Right renal pelvis (tissue), 4 donors: ENCODE data around the gene GPS1. TPM values are rescaled to one million over a fixed set of nuclear protein-coding genes. Genes with fewer than 3 reads are reported as not detected.

ENCODE experiments used
- DNase-seq, 4 donors: peaks; one replicate each; pipeline ENCODE4 v3.0.0-alpha.2; 2013; ENCODE audit warnings: low read depth in 4 of 4, low spot score in 3 of 4, missing footprints in 1 of 4
- polyA plus RNA-seq, 4 donors: library from polyadenylated mRNA; unstranded; fragments of 120-200 nt; gene quantifications; one replicate each; pipeline ENCODE4 v1.2.1, GENCODE V29; 2013; ENCODE audit not compliant: insufficient read length in 4 of 4

GPS1 gene
- polyA plus RNA-seq, 4 donors, result 107 to 145 (median 110) TPM

DNA sequence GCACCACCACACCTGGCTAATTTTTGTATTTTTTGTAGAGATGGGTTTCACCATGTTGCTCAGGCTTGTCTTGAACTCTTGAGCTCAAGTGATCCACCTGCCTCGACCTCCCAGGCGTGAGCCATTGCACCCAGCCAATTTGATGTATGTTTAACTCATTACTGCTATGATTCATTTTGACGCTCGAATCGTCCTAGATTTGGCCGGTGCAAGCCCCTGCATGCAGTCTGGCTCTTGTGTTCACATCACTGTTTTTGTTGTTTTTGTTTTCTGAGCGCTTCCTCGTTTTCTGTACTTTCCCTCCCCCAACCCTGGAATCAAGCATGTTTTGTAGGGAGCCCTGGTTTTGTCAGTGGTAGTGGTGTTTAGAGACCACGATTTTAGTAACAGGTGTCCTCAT is 21.7 kb downstream of the GPS1 start:
- no peak for DNase-seq

DNA sequence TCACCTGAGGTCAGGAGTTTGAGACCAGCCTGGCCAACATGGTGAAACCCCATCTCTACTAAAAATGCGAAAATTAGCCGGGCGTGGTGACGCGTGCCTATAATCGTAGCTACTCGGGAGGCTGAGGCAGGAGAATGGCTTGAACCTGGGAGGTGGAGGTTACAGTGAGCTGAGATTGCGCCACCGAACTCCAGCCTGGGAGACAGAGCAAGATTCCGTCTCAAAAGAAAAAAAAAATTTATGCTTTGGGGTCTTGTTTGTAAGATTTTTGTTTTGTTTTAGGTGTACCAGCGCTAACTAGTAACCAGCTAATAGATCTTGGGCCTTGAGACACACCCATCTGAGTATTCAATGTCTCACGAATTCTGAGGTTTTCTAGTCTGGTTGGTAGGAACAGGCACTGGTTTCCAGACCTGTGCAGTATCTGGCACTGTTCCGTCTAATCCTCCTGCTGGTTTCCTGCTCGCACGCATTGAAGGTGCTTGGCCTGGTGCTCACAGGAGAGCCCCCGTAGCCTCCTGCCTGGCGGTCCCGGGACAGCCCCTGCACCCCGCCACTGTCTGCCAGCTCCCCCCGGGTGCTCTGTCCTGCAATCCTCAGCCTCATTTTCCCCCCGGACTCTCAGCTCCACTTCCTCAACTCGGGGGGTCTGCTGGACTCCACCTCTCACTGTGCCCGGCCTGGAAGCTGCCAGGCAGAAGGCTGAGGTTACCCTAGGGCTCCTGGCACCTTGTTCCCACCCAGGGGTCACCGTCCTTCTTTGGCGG is 24.5 kb downstream of the GPS1 start:
- no peak for DNase-seq

DNA sequence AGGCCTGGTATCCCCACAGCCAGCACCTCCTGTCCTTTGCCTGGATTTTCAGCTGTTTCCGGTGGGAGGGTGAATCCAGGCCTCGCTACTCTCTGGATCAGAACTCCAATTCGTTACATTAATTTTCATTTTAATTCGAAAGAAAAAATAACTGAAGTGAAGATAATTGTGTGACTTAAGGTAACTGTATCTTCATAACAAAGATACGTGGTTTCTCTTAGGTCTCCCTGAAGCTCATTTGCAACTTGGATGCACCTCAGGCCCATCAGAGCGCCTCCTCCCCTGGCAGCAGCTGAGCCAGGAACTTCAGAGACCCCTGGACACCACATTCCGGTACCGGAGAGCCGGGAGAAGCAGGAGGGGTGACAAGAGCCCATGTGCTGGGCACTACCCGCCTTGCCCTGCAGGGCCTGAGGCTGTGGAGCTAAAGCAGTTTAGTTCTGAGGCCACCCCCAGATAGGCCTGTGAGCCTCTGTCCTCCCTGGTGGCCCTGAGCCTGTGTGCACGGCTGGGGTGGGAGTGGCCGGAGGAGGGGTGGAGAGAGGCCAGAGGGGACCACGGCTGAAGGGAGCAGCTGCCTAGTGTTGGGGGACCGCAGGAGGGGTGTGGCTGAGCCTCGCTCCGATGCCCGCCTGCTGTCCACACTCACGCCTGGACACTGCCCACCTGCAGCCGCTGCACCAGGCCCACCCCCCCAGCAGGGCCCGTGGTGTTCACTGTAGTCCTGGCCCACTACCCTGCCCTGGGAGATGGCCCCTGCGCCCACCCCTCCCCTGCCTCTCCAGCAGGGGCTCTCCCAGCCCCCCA is 25.3 kb downstream of the GPS1 start:
- no peak for DNase-seq

DNA sequence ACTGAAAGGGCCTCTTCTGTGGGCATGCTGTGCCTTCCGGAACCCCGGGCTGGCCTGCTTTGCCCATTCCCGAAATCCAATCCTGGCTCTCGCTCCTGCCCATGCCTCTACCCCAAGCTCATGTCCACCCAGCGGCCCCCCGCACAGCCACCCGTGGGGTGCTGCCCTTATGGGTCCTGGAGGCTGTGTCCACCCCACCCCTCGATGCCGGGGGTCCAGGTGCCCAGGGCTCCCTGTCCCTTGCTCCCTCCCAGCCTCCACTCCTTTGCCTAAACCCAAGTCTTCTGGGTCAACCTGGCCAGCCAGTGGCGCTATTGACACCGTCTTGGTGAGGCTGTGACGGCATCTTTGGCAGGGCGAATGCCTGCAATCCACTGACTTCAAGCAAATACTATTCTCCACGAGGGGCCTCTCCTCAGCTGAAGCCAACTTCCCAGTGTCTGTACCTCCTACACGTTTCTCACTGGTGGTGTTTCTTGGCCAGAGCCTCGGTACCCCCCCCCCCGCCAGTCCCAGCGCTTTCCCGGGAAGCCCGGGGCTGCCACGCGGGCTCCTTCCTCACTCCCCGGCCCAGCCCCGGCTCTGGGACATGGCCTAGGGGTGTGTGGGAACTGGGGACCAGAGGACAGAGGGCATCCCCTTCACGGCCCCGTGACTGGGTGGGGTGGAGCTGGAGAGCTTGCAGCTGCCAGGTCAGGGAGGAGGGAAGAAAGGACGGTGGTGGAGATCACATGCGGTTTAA is 26.1 kb downstream of the GPS1 start:
- DNase-seq, result no peak

DNA sequence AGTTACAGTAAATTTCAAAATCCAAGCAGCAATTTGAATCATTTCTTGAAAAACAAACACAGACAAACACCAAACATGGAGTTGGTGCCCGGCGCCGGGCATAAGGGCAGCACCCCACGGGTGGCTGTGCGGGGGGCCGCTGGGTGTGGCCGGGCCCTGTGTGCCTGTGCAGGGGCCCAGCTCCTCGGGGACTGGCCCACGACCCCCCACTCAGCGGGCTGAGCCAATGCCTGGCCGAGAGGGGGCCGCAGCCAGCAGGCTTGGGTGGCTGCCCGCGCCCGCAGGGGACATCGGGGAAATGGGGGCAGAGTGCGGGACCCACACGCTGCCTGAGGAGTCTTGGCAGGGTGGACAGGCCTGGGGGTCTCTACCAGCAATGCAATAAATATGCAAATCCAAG is 26.7 kb downstream of the GPS1 start:
- DNase-seq, result no peak

DNA sequence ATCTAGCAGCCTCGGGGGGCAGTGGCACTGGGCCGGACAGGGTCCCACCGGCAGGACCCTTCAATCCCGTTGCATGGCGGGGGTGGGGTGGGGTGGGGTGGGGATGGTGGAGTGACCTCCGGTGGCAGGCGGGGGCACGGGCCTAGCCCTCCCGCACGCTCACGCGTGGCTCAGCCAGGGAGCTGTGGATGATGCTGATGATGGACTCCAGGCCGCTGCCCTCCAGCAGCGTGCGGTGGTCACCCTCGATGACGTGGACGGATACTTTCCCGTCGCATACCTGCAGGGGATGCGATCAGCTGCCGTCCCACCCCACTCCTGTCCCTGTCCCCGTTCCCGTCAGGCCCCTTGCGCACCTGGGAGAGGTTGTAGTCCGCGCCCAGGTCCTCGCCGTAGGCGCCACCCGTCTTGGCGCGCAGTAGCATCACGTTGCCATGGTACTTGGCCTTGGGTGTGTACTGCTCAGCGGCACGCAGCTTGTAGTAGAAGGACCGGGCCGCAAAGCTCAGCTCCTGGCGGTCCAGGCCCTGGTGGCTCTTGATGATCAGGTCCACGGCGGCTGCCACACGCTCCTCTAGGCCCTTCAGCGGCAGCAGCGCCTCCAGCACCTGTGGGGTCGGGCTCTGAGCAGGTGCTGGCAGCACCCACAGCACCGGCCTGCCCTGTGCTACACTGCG is 27.4 kb downstream of the GPS1 start:
- no peak for DNase-seq

DNA sequence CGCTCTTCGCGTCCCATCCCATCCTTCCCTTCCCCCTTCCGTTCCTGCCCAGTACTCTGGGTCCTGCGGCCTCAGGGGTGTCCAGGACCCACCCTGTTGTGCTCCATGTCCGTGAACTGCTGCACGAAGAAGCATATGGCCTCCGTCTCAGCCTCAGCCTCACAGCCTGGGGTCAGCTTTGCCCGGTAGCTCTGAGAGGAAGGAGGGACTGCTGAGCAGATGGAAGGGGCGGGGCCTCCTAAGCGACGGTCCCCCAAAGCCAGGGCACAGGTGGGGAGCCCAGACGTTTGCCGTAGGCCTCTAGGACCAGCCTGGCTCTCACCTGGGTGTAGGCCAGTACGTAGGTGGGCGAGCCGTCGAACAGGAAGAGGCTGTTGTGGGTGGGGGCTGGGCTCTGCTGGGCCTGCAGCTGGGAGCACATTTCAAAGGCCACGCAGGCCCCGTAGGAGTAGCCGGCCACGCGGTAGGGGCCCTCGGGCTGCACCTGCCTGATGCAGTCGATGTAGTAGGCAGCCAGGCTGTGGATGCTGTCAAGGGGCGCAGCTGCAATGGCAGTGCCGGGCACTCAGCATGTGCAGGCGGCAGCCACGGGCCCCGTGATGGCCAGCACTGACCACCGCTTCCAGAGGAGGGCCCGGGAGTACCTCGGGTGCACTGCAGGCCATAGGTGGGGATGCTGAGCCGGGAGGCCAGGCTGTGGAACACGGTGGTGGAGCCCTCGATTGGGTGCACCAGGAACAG is 28.5 kb downstream of the GPS1 start:
- no peak for DNase-seq

DNA sequence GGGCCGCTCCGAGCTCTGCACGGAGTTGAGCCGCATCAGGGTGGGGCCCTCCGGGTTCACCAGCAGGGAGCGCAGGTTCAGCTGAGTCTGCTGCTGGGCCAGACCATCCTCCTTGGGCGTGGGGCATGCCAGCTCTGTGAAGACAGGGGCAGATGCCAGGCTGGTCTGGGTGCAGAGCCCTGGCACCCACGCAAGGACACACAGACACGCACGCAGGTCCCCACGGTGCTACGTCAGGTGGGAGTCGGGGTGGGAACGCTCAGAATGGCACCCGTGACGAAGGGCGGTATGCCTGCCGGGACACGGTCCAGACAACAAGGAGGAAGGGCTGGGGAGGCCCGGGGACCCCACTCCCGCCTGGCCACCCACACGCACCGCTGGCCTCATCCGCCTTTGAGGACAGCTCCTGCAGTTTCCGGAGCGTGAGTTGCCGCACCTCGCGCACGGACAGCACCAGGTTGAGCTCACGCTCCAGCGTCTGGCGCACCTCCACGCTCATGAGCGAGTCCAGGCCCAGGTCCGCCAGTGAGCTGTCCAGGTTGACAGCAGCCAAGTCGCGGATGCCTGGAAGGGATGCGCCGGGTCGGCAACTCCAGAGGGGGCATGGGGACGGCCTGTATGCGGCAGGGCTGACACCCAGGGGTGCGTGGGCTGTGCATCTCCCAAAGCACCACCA is 29.2 kb downstream of the GPS1 start:
- DNase-seq, result no peak

DNA sequence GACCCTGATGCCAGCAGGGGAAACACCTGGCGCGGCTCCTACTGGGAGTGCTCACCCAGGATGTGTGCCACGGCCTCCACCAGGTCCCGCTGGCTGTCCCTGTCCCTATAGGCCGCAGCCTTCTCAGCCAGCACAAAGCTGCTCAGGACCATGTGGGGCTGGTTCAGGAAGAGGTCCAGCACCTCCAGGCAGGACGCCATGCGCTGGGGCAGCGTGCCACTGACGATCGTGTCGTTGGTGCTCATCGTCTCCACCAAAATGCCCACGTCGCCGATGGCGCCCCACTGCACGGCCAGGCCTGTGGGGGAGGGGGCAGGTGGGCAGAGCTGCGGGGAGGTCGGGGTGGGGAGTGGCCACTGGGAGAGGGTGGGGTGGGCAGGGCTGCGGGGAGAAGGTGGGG is 29.8 kb downstream of the GPS1 start:
- no peak for DNase-seq

DNA sequence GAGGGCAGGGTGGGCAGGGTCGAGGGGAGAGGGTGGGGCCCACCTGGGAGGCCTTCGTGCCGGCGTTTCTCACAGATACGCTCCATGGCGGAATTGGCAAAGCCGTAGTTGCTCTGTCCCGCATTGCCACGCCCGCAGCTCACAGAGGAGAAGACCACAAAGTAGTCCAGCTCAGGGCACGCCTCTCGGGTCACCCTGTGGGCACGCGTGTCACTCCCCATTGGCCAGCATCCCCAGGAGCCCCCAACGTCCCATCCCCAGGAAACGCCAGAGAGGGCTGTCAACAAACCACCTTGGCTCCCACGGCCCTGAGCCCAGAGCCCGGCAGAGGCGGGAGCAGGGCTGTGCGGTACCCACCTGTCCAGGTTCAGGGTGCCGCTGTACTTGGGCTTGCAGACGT is 30.3 kb downstream of the GPS1 start:
- DNase-seq, result no peak

DNA sequence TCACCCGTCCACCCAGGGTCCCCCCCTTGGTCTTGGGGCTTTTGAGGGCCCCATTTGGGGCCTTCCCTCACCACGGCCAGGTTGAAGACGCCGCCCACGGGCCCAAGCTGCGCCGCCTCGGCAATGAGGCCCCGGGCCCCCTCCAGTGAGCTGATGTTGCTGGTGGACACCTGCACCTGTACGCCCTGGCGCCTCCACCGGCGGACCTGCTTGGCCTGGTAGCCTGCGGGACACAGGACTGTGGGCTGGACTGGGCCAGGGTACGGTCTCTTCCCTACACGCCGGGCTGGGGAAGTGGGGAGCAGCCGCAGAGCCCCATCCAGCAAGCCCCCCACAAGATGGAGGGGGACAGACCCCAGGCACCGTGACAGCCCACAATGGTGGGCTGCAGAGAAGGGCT is 30.8 kb downstream of the GPS1 start:
- DNase-seq, result no peak

DNA sequence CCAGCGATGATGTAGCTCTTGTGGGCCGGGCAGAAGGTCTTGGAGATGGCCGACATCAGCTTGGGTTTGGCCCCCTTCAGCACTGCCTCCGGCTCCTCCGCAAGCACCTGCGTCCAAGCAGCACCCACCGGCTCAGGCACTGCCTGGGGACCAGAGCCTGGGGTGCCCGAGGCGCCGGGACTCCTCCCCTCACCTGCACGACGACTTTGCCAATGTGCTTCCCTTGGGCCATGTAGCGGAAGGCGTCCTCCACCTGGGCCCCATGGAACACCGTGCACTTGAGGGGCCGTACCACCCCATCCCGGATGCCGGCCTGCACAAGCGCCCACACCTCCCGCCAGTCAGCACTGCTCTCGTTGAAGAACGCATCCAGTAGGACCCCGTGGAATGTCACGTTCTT is 31.3 kb downstream of the GPS1 start:
- no peak for DNase-seq

DNA sequence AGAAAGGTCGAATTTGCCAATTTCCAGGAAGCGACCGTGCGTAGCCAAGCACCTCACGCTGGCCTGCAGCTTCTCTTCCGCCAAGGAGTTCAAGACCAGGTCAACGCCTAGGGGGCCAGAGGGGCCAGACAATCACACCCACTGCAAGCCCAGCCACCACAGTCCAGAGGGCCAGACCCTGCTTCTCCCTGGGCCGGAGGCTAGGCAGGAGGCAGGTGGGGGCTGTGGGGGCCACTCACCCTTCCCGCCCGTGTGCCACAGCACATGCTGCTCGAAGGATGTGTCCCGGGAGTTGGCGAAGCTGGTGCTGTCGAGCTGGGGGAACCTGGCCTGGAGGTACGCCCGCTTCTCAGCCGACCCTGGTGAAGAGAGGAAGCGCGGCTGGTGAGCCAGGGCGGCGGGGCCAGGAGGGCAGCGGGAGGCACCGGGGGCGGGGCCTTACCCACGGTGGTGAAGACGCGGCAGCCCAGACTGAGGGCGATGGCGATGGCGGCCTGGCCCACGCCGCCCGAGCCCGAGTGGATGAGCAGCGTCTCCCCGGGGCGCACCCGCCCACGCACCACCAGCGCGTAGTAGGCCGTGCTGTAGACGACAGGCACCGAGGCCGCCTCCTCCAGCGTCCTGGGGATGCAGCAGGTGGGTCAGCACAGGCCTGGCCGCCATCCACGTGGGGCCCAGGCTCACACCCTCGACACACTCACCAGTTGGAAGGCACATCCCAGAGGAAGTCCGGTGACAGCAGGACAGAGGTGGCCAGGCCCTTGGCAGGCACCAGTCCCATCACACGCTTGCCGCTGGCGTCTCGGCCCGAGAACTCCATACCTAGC is 32.0 kb downstream of the GPS1 start:
- DNase-seq, result no peak

DNA sequence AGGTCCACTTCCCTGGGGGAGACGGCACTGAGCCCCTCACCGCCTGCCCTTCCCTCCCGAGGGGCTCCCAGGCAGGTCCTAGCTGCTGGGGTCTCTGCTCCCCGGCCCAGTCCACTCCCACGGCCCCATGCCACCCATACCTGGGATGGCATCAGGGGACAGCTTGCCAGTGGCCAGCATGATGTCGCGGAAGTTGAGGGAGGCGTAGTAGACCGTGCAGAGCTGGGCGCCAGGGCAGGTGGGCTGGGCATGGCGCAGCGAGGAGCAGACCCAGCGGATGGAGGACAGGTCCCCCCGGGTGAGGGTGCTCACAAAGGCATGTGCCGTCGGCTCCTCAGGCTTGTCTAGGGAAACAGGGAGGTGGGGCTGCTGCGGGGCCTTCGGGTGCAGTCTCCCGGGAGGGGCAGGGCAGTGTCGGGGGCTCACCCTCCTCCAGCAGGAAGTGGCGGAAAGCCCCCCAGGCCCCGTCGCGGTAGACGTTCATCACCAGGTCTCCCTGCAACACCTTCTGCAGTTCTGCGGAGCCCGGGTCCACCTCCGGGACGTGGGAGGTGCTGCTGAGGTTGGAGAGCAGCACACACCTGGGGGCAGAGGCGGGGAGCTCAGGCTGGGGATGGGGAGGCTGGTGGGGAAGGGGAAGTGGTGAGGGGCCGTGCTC is 32.8 kb downstream of the GPS1 start:
- DNase-seq, result no peak

DNA sequence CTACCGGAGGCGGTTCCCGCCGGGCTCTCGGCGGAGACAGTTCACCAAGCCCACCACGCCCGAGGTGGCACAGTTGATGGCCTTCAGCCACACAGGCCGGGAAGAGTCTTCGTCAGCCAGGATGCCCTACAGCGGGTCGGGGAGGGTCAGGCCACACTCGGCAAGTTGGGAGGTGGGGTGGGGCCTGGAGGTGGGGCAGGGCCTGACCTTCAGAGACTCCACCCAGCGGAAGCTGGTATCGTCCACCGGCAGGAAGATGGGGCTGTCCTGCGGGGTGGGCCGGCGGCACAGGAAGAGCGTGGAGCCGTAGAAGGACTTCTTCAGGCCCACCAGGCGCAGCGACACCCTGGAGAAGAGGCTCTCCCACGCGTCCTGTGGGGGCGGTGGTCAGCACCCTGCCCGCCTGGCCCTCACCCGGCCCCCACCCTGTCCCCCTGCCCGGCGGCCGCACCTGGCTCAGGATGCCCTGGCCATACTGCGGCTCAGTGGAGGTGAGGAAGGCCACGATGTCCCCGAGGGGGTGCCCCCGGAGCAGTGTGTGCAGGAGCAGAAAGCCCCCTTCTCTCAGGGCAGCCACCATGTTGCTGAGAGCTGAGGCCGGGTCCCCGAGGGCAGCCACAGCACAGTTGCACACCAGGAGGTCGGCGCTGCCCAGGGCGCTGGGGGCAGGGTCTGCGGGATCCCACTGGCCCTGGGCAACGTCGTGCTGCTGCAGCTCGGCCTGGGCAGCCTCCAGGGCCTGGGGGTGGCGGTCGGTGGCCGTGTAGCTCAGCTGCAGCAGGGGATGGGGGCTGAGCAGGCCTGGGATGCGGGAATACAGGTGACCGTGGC is 33.5 kb downstream of the GPS1 start:
- no peak for DNase-seq

DNA sequence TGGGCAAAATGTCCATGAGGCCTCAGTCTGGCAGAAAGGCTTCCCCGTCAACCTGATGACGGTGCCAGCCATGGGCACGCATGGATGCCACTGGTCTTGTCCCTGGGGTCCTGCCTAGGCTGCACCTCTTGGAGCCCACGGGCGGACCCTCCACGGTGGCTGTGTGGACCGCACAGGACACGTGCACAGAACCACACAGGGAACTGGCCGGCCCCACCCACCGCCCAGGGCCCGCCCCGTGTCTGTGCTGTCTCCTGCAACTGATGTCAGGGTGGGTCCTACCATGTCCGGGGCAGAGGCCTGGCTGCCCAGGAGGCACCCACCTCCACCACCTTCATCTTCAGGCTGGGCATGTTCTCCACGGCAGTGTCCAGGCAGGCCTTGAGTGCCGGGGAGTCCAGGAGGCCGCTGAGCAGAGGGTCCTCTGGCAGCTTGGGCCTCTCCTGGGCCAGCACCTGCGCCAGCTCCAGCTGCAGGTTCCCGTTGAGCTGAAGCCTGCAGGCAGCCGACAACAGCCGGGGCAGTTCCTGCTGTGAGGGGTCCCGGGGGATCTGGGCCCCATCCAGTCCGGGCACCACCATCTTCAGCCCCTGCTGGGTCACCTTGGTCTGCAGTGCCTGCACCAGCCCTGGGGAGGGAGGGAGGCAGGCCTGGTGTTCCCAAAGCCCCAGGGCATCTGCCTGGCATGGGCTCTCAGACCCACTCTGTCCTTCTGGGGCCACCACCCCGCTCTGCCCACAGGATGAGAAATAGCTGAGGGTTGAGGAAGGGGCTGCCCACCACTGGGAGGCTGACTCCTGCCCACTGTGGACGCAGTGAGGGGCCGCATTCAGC is 34.5 kb downstream of the GPS1 start:
- DNase-seq, result no peak
